Loucy (cell line): ENCODE results near the gene PGBD5.

Experiments used
- H2AFZ ChIP-seq: fragments of 200-600 bp; sonication (generic); 2 replicates; pipeline ENCODE4 v1.6.0; 2016; ENCODE audit warnings: antibody characterized with exemption, mild to moderate bottlenecking, low read length, moderate library complexity
- H3F3A ChIP-seq: fragments of 200-600 bp; 2 replicates; pipeline ENCODE4 v1.6.0; 2016; ENCODE audit warnings: antibody characterized with exemption, low read depth, mild to moderate bottlenecking
- H3K27me3 ChIP-seq: fragments of 200-600 bp; sonication (generic); 2 replicates; pipeline ENCODE4 v1.6.1; 2014; ENCODE audit warnings: low read length, mild to moderate bottlenecking; ENCODE audit not compliant: insufficient read depth, poor library complexity, severe bottlenecking
- H3K36me3 ChIP-seq: fragments of 200-600 bp; sonication (generic); 2 replicates; pipeline ENCODE4 v1.6.1; 2016; ENCODE audit warnings: low read length; ENCODE audit not compliant: insufficient read depth
- H3K4me1 ChIP-seq: fragments of 200-600 bp; sonication (generic); 2 replicates; pipeline ENCODE4 v1.5.1; 2014; ENCODE audit warnings: low read length, mild to moderate bottlenecking; ENCODE audit not compliant: insufficient read depth, poor library complexity, severe bottlenecking
- H3K4me2 ChIP-seq: fragments of 200-600 bp; sonication (generic); 2 replicates; pipeline ENCODE4 v1.6.0; 2014; ENCODE audit warnings: antibody characterized with exemption, low read length, low read depth, mild to moderate bottlenecking; ENCODE audit not compliant: poor library complexity, severe bottlenecking
- H3K4me3 ChIP-seq: fragments of 200-600 bp; sonication (generic); 2 replicates; pipeline ENCODE4 v1.5.1; 2014; ENCODE audit warnings: low read length, mild to moderate bottlenecking, mixed read lengths; ENCODE audit not compliant: poor library complexity, severe bottlenecking
- H3K79me2 ChIP-seq: fragments of 200-600 bp; sonication (generic); 2 replicates; pipeline ENCODE4 v1.6.1; 2014; ENCODE audit warnings: low read length; ENCODE audit not compliant: insufficient read depth
- H3K9ac ChIP-seq: fragments of 200-600 bp; sonication (generic); 2 replicates; pipeline ENCODE4 v1.6.0; 2014; ENCODE audit warnings: mild to moderate bottlenecking, low read depth, low read length, moderate library complexity; ENCODE audit not compliant: poor library complexity, severe bottlenecking
- H3K9me2 ChIP-seq: fragments of 200-600 bp; sonication (generic); replicated peaks from 2 replicates; pipeline ENCODE4 v1.6.1; 2016; ENCODE audit warnings: low read depth, low read length, mixed read lengths
- H3K9me3 ChIP-seq: fragments of 200-600 bp; sonication (generic); 2 replicates; pipeline ENCODE4 v1.6.1; 2014; ENCODE audit warnings: mild to moderate bottlenecking, antibody characterized with exemption, low read length, low read depth; ENCODE audit not compliant: insufficient read depth
- H4K20me1 ChIP-seq: fragments of 200-600 bp; sonication (generic); 2 replicates; pipeline ENCODE4 v1.6.0; 2014; ENCODE audit warnings: antibody characterized with exemption, low read length, mild to moderate bottlenecking; ENCODE audit not compliant: insufficient read depth, poor library complexity, severe bottlenecking
- EZH2phosphoT487 ChIP-seq: fragments of 200-600 bp; IDR thresholded peaks from 2 replicates; pipeline ENCODE4 v1.6.1; 2018; ENCODE audit warnings: antibody characterized with exemption, mild to moderate bottlenecking, moderate library complexity, borderline replicate concordance
- TF ChIP-seq, protein P1 (sequence below): fragments of 200-600 bp; sonication (generic); conservative IDR thresholded peaks from 2 replicates; pipeline ENCODE4 v1.5.1; 2014; ENCODE audit warnings: mild to moderate bottlenecking, antibody characterized with exemption, low read length

Gene PGBD5

DNA sequence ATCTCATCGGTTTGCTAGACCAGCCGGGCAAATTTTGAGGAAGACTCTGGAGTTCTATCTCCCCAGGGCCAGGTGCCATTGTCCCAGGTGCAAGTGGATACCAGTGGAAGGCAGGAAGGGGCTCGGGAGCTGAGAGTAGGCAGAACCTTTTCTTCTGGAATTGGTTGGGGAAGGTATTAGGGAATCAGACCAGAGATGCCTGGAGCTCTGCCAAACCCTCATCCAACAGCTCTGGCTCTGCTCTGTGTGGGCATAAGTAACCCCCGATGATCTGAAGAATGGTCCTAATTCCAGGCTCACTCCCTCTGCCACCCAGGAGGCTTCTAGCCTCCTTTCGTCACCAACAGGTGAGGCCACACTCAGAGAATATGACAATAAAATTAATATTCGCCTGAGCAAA is 69.9 kb downstream of the PGBD5 start:
- H3K4me1 ChIP-seq = no peaks in the 10 kb centered on the region
- no peak overlapping the region for H3K4me2 ChIP-seq
- H3F3A ChIP-seq = no peaks in the 10 kb centered on the region
- H3K4me3 ChIP-seq = no peak overlapping the region
- no peaks in the 10 kb centered on the region for H3K79me2 ChIP-seq
- no peaks in the 10 kb centered on the region for H3K27me3 ChIP-seq
- H2AFZ ChIP-seq = no peak overlapping the region
- H3K9me3 ChIP-seq = no peaks in the 10 kb centered on the region
- no peaks in the 10 kb centered on the region for H3K36me3 ChIP-seq
- no peak overlapping the region for H3K9ac ChIP-seq
- H4K20me1 ChIP-seq = no peaks in the 10 kb centered on the region
- H3K9me2 ChIP-seq = no peaks in the 10 kb centered on the region
- no peak for TF ChIP-seq EZH2phosphoT487
- TF ChIP-seq, protein P1, sequence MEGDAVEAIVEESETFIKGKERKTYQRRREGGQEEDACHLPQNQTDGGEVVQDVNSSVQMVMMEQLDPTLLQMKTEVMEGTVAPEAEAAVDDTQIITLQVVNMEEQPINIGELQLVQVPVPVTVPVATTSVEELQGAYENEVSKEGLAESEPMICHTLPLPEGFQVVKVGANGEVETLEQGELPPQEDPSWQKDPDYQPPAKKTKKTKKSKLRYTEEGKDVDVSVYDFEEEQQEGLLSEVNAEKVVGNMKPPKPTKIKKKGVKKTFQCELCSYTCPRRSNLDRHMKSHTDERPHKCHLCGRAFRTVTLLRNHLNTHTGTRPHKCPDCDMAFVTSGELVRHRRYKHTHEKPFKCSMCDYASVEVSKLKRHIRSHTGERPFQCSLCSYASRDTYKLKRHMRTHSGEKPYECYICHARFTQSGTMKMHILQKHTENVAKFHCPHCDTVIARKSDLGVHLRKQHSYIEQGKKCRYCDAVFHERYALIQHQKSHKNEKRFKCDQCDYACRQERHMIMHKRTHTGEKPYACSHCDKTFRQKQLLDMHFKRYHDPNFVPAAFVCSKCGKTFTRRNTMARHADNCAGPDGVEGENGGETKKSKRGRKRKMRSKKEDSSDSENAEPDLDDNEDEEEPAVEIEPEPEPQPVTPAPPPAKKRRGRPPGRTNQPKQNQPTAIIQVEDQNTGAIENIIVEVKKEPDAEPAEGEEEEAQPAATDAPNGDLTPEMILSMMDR = no peak

DNA sequence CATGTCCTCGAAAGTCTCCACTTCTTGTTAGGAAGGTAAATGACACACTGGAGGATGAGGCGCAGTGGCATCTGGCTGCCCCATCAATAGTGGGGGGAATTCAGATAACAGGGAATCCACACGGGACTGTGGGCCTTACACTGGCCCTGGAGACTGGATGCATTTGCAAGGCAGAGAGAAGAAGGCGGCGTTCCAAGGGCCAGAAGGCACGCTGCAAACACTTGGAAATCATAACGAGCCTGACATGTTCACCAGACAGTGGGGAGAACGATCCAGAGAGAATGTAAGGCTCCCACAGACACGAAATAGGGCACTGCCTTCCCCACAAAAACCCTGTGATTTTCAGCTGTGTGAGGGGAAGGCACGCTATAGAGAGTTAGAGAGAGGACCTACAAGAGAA is 70.5 kb downstream of the PGBD5 start:
- TF ChIP-seq, protein P1 = no peak
- Histone ChIP-seq H3K27me3 (no peaks in the 10 kb centered on the region), H3F3A (no peaks in the 10 kb centered on the region), H3K4me3 (no peak overlapping the region), H3K79me2 (no peaks in the 10 kb centered on the region), H3K36me3 (no peaks in the 10 kb centered on the region), H3K9me3 (no peaks in the 10 kb centered on the region), H3K9me2 (no peaks in the 10 kb centered on the region), H3K9ac (no peak overlapping the region), H3K4me1 (no peaks in the 10 kb centered on the region), H2AFZ (no peak overlapping the region), H3K4me2 (no peak overlapping the region), H4K20me1 (no peaks in the 10 kb centered on the region)

- no peaks in the 10 kb centered on the region for H3K79me2 ChIP-seq
- H4K20me1 ChIP-seq = no peaks in the 10 kb centered on the region
- H3K9me3 ChIP-seq = no peaks in the 10 kb centered on the region
- no peak overlapping the region for H3K4me3 ChIP-seq
- no peaks in the 10 kb centered on the region for H3K4me1 ChIP-seq
- H3K4me2 ChIP-seq = no peak overlapping the region
- H3K27me3 ChIP-seq = no peaks in the 10 kb centered on the region
- no peak overlapping the region for H3K9ac ChIP-seq
- H3K36me3 ChIP-seq = no peaks in the 10 kb centered on the region
- no peaks in the 10 kb centered on the region for H3F3A ChIP-seq
- H2AFZ ChIP-seq = no peak overlapping the region
- no peak for TF ChIP-seq EZH2phosphoT487
- TF ChIP-seq, protein P1 = no peak
- no peaks in the 10 kb centered on the region for H3K9me2 ChIP-seq
Observed at GRCh38 chr1:230355128-230355527, 71.0 kb downstream of the PGBD5 start.
